ENCODE results near the gene MN1. TPM values are rescaled to one million over a fixed set of nuclear protein-coding genes. Genes with fewer than 3 reads are reported as not detected.

The MN1 gene
- total and polyA plus RNA-seq, 2 of the 4 experiments (the other 2 are of a cell fraction), result 0.36 to 1.3 TPM

- Histone ChIP-seq H2BK5ac (ENCODE audit: low read depth, low read length, poor library complexity, severe bottlenecking) (no peak overlapping the region), H3K4me1 (ENCODE audit: control insufficient read depth, insufficient read depth, low read length) (no peaks in the 10 kb centered on the region), H3K56ac (ENCODE audit: extremely low read depth, insufficient read depth, low read length) (no peak overlapping the region), H3K27ac (ENCODE audit: insufficient read depth, low read length) (no peak overlapping the region), H3K9me3 (ENCODE audit: control insufficient read depth, insufficient read depth, low read length) (no peaks in the 10 kb centered on the region; the same call in 1 of the 2 replicates), H3K27me3 (ENCODE audit: control insufficient read depth, insufficient read depth, low read length) (no peaks in the 10 kb centered on the region), H3K4me2 (ENCODE audit: low read depth, low read length) (no peak overlapping the region), H4K91ac (ENCODE audit: insufficient read depth, low read depth, low read length) (no peak overlapping the region), H4K5ac (ENCODE audit: low read depth, low read length) (no peak overlapping the region), H3K18ac (ENCODE audit: low read depth, low read length) (no peak overlapping the region), H2AFZ (replicated peaks; ENCODE audit: low read length, poor library complexity) (no peak overlapping the region), H3K23ac (ENCODE audit: low read depth, low read length) (no peak overlapping the region), H4K8ac (ENCODE audit: low read depth in 2 of 2, low read length in 2 of 2) (no peak overlapping the region), H2AK5ac (ENCODE audit: low read depth, low read length) (no peak overlapping the region), H4K20me1 (ENCODE audit: insufficient read depth, low read length) (no peaks in the 10 kb centered on the region; the same call in 1 of the 2 replicates), H3K9ac (ENCODE audit: low read depth, low read length) (no peak overlapping the region), H2AK9ac (replicated peaks; ENCODE audit: low read depth, low read length, poor library complexity) (no peak overlapping the region), H2BK15ac (ENCODE audit: low read depth, low read length) (no peak overlapping the region), H2BK120ac (ENCODE audit: low read depth, low read length) (no peak overlapping the region), H3K79me1 (ENCODE audit: low read depth in 1 of 2, low read length in 2 of 2) (no peaks in the 10 kb centered on the region; a peak in 2 of 4 replicates), H3K36me3 (ENCODE audit: control insufficient read depth, insufficient read depth, low read length) (peaks cover 2% of the 10 kb centered on the region; the same call in 1 of the 2 replicates), H3K4me3 (ENCODE audit: insufficient read depth, low read depth, low read length) (no peak overlapping the region), H3K4ac (ENCODE audit: low read depth, low read length) (no peak overlapping the region), H3K9me1 (ENCODE audit: insufficient read depth, low read length) (no peaks in the 10 kb centered on the region; the same call in 1 of the 2 replicates), H3K14ac (replicated peaks; ENCODE audit: low read depth, low read length) (no peak overlapping the region), H2BK20ac (ENCODE audit: low read depth, low read length) (no peak overlapping the region)
- TF ChIP-seq POLR2A (IDR thresholded peaks at IDR 0.05; ENCODE audit: low read depth, low read length) (no peak), CTCF (conservative IDR thresholded peaks at IDR 0.05; ENCODE audit: low read depth, low read length) (no peak), USF2 (IDR thresholded peaks at IDR 0.05; ENCODE audit: low read depth, low read length) (no peak), BHLHE40 (IDR thresholded peaks at IDR 0.05; ENCODE audit: low read depth, low read length) (no peak), NFE2L2 (IDR thresholded peaks at IDR 0.05; ENCODE audit: low read depth, low read length) (no peak), FOS (IDR thresholded peaks at IDR 0.05; ENCODE audit: low read depth, low read length) (no peak), RFX5 (IDR thresholded peaks at IDR 0.05; ENCODE audit: low read depth, low read length) (no peak), MAZ (IDR thresholded peaks at IDR 0.05; ENCODE audit: borderline replicate concordance, low read depth, low read length) (no peak), MXI1 (IDR thresholded peaks at IDR 0.05; ENCODE audit: borderline replicate concordance, low read depth, low read length) (no peak), ELK1 (IDR thresholded peaks at IDR 0.05; ENCODE audit: borderline replicate concordance, low read depth, low read length) (no peak), RAD21 (IDR thresholded peaks at IDR 0.05; ENCODE audit: low read length) (no peak), MAFK (IDR thresholded peaks at IDR 0.05; ENCODE audit: low read depth, low read length) (no peak), SMC3 (IDR thresholded peaks at IDR 0.05; ENCODE audit: low read depth, low read length) (no peak), RCOR1 (IDR thresholded peaks at IDR 0.05; ENCODE audit: insufficient replicate concordance, low read length) (no peak), CHD1 (IDR thresholded peaks at IDR 0.05; ENCODE audit: low read depth, low read length) (no peak), CEBPB (IDR thresholded peaks at IDR 0.05; ENCODE audit: low read depth, low read length) (no peak)
- intact Hi-C loops (cut with micrococcal nuclease) (no loop called here), dilution Hi-C loops (cut with HindIII; ENCODE audit: low sequenced_read_pairs, unreplicated experiment) (no loop called here), in situ Hi-C loops (cut with MboI; ENCODE audit: low sequenced_read_pairs) (no loop called here)
- no peak for ATAC-seq (ENCODE audit: low read depth)
- WGBS, 2 experiments (ENCODE audit: extremely low coverage in 2 of 2, insufficient read length in 1 of 2), result 97% methylated on average over 7 of the region's 13 CpGs; no CpG with 5 or more reads in 1 of the 2 experiments
- DNase-seq, result no peak
- ChIA-PET CTCF (interaction anchor here (0.5 kb wide), 1 partner anchor 22 kb away, joined by 3 read pairs; no protein-coding TSS in a partner anchor), POLR2A (ENCODE audit: unreplicated experiment) (interaction anchor here (0.5 kb wide), 1 partner anchor 11 kb away, joined by 3 read pairs; no protein-coding TSS in a partner anchor)
- BruUV-seq (replicated peaks), result no TSS peak
These were observed 19.5 kb downstream of the MN1 start for GRCh38 chr22:27782088-27782487.
